HL-60/S4 treated with phorbol 12-myristate 13-acetate at 8.2 ng/mL for 4 days and 3 days (cell line): Measurements from ENCODE around the gene CROCC2.

Source experiments
- in situ Hi-C: fragments of 300-500 bp; cut with MboI; formaldehyde crosslinking; loops from 2 replicates; pipeline ENCODE4 v1.15.0; 2022; ENCODE audit warnings: low sequenced_read_pairs

The CROCC2 gene

GRCh38 chr2:240983361-240983995 is 77.3 kb downstream of the CROCC2 start:
- in situ Hi-C loops = no loop called here

- in situ Hi-C loops = no loop called here
Measured at GRCh38 chr2:240983996-240984498, 77.9 kb downstream of the CROCC2 start.

GRCh38 chr2:240985881-240986786 is 80.0 kb downstream of the CROCC2 start:
- in situ Hi-C loops = no loop called here

- in situ Hi-C loops = no loop called here
Measured at GRCh38 chr2:240986787-240987411, 80.8 kb downstream of the CROCC2 start.

- in situ Hi-C loops = no loop called here
Measured at GRCh38 chr2:240987588-240987987, 81.5 kb downstream of the CROCC2 start.

- in situ Hi-C loops = no loop called here
Measured at GRCh38 chr2:240988146-240988545, 82.0 kb downstream of the CROCC2 start.

- in situ Hi-C loops = no loop called here
Measured at GRCh38 chr2:240988571-240989271, 82.6 kb downstream of the CROCC2 start.

GRCh38 chr2:240989451-240990265 is 83.5 kb downstream of the CROCC2 start:
- in situ Hi-C loops = no loop called here

- in situ Hi-C loops = no loop called here
Measured at GRCh38 chr2:240990266-240990529, 84.1 kb downstream of the CROCC2 start.

GRCh38 chr2:240990726-240991377 is 84.7 kb downstream of the CROCC2 start:
- in situ Hi-C loops = no loop called here

- in situ Hi-C loops = no loop called here
Measured at GRCh38 chr2:240991378-240992263, 85.5 kb downstream of the CROCC2 start.

- in situ Hi-C loops = no loop called here
Measured at GRCh38 chr2:240992572-240993291, 86.6 kb downstream of the CROCC2 start.

- in situ Hi-C loops = no loop called here
Measured at GRCh38 chr2:240993446-240994170, 87.5 kb downstream of the CROCC2 start.

GRCh38 chr2:240994171-240994896 is 88.2 kb downstream of the CROCC2 start:
- in situ Hi-C loops = no loop called here

- in situ Hi-C loops = no loop called here
Measured at GRCh38 chr2:240995041-240996021, 89.2 kb downstream of the CROCC2 start.
